H1 (cell line): Measurements from ENCODE around the gene TBC1D24. TPM values are rescaled to one million over a fixed set of nuclear protein-coding genes. Genes with fewer than 3 reads are reported as not detected.

ENCODE experiments used
- CTCF ChIA-PET: fragments of 300-600 bp; sonication (Branson Sonifier 250); formaldehyde crosslinking; loops from one replicate; lab custom pipeline; 2021; ENCODE audit not compliant: partially characterized antibody; lab: Charles Lee
- POLR2A ChIA-PET: fragments of 300-600 bp; sonication (Branson Sonifier 250); formaldehyde crosslinking; loops from one replicate; lab custom pipeline; 2021; ENCODE audit warnings: inconsistent platforms; ENCODE audit not compliant: partially characterized antibody; lab: Charles Lee
- DNase-seq, 2 experiments: peaks; one replicate each; pipeline versions ENCODE4 v3.0.0 to v3.0.0-alpha.2; 2010 to 2022; ENCODE audit warnings: low spot score in 2 of 2, low read depth in 1 of 2, mixed read lengths in 1 of 2
- FAIRE-seq: peaks from 2 replicates; lab custom pipeline; 2011; peaks lifted over from hg19 to GRCh38; lab: Jason Lieb, UNC
- H2AFZ ChIP-seq: 2 replicates; pipeline ENCODE4 v1.8.1; 2012; ENCODE audit warnings: low read length, inconsistent platforms
- H2AK5ac ChIP-seq: 2 replicates; pipeline ENCODE4 v1.6.1; 2013; ENCODE audit warnings: low read depth, low read length
- H2BK120ac ChIP-seq: replicated peaks from 2 replicates; pipeline ENCODE3; 2013; ENCODE audit warnings: low read depth, low read length, inconsistent platforms
- H2BK12ac ChIP-seq: 2 replicates; pipeline ENCODE4 v1.6.1; 2013; ENCODE audit warnings: low read depth, low read length
- H2BK15ac ChIP-seq: 2 replicates; pipeline ENCODE4 v1.6.1; 2013; ENCODE audit warnings: low read length
- H2BK20ac ChIP-seq: 2 replicates; pipeline ENCODE4 v1.6.1; 2013; ENCODE audit warnings: low read length
- H2BK5ac ChIP-seq: 2 replicates; pipeline ENCODE4 v1.6.1; 2013; ENCODE audit warnings: low read depth, low read length
- H3K14ac ChIP-seq: 2 replicates; pipeline ENCODE4 v1.6.1; 2013; ENCODE audit warnings: inconsistent platforms; ENCODE audit not compliant: insufficient read length
- H3K18ac ChIP-seq: 2 replicates; pipeline ENCODE4 v1.6.1; 2013; ENCODE audit warnings: low read length; ENCODE audit errors: extremely low read depth
- H3K23ac ChIP-seq: 2 replicates; pipeline ENCODE4 v1.6.1; 2013; ENCODE audit warnings: inconsistent platforms; ENCODE audit not compliant: insufficient read length
- H3K23me2 ChIP-seq: 2 replicates; pipeline ENCODE4 v1.6.1; 2013; ENCODE audit warnings: low read depth, low read length
- H3K27ac ChIP-seq: 2 replicates; pipeline ENCODE4 v1.6.1; 2011; ENCODE audit warnings: low read depth, low read length, inconsistent platforms
- H3K27me3 ChIP-seq, 4 experiments: replicated peaks in 1 of 4; 1 replicate in 1 of 4; 2 replicates in 3 of 4; pipeline versions ENCODE4 v1.6.1 to v1.8.1; 2011 to 2013; ENCODE audit warnings: low read length in 3 of 4, mild to moderate bottlenecking in 3 of 4, inconsistent platforms in 2 of 4, mixed read lengths in 2 of 4, moderate library complexity in 1 of 4; ENCODE audit not compliant: control insufficient read depth in 3 of 4, insufficient read depth in 3 of 4; ENCODE audit errors: extremely low read depth in 1 of 4
- H3K36me3 ChIP-seq, 4 experiments: 2 replicates each; pipeline versions ENCODE4 v1.6.1 to v1.8.1; 2011 to 2013; ENCODE audit warnings: mild to moderate bottlenecking in 4 of 4, low read length in 3 of 4, moderate library complexity in 2 of 4, control low read depth in 1 of 4, inconsistent platforms in 1 of 4; ENCODE audit not compliant: insufficient read depth in 4 of 4, control insufficient read depth in 2 of 4
- H3K4ac ChIP-seq: replicated peaks from 2 replicates; pipeline ENCODE3; 2013; ENCODE audit warnings: low read length, low read depth, mixed read lengths, inconsistent platforms; ENCODE audit not compliant: insufficient read length
- H3K4me1 ChIP-seq, 4 experiments: replicated peaks in 1 of 4; 1 replicate in 1 of 4; 2 replicates in 3 of 4; pipeline versions ENCODE4 v1.6.1 to v1.8.1; 2011 to 2013; ENCODE audit warnings: low read length in 3 of 4, inconsistent platforms in 2 of 4, mixed read lengths in 1 of 4; ENCODE audit not compliant: insufficient read depth in 4 of 4, control insufficient read depth in 3 of 4
- H3K4me2 ChIP-seq, 2 experiments: 2 replicates each; pipeline versions ENCODE4 v1.6.1 to v1.8.1; 2011 to 2013; ENCODE audit warnings: low read depth in 2 of 2, low read length in 2 of 2, control low read depth in 1 of 2, inconsistent platforms in 1 of 2, mild to moderate bottlenecking in 1 of 2; ENCODE audit not compliant: insufficient read depth in 1 of 2
- H3K4me3 ChIP-seq, 4 experiments: fragments of 200-600, 300-600 bp in 1 of 4; sonication (generic), shearing (Covaris generic), sonication (Bioruptor Twin) in 1 of 4; 2 replicates each; pipeline versions ENCODE4 v1.5.1 to v1.8.1; 2011 to 2016; ENCODE audit warnings: low read length in 4 of 4, low read depth in 3 of 4, control low read depth in 2 of 4, inconsistent platforms in 2 of 4, mild to moderate bottlenecking in 2 of 4, mixed read lengths in 1 of 4, moderate library complexity in 1 of 4; ENCODE audit not compliant: insufficient read depth in 2 of 4; ENCODE audit errors: extremely low read depth in 1 of 4
- H3K56ac ChIP-seq: replicated peaks from 2 replicates; pipeline ENCODE3; 2013; ENCODE audit warnings: low read depth, mild to moderate bottlenecking, mixed read lengths, low read length, inconsistent platforms; ENCODE audit not compliant: insufficient read length
- H3K79me1 ChIP-seq: 2 replicates; pipeline ENCODE4 v1.6.1; 2013; ENCODE audit warnings: low read depth, low read length, control low read depth
- H3K79me2 ChIP-seq, 2 experiments: 2 replicates each; pipeline versions ENCODE4 v1.6.1 to v1.8.1; 2012 to 2013; ENCODE audit warnings: low read length in 2 of 2, mild to moderate bottlenecking in 2 of 2, inconsistent platforms in 1 of 2; ENCODE audit not compliant: insufficient read depth in 2 of 2, control insufficient read depth in 1 of 2
- H3K9ac ChIP-seq, 4 experiments: replicated peaks in 1 of 4; 1 replicate in 1 of 4; 2 replicates in 3 of 4; pipeline versions ENCODE4 v1.6.1 to v1.8.1; 2011 to 2013; ENCODE audit warnings: low read depth in 3 of 4, low read length in 3 of 4, control low read depth in 2 of 4, mild to moderate bottlenecking in 2 of 4, moderate library complexity in 2 of 4, inconsistent platforms in 1 of 4; ENCODE audit errors: extremely low read depth in 1 of 4
- H3K9me3 ChIP-seq, 2 experiments: 2 replicates each; pipeline versions ENCODE4 v1.6.1 to v1.8.1; 2012 to 2013; ENCODE audit warnings: mild to moderate bottlenecking in 2 of 2, moderate library complexity in 2 of 2, control low read depth in 1 of 2, inconsistent platforms in 1 of 2, low read depth in 1 of 2, low read length in 1 of 2, mixed read lengths in 1 of 2; ENCODE audit not compliant: insufficient read depth in 2 of 2
- H4K20me1 ChIP-seq, 2 experiments: replicated peaks in 1 of 2; 2 replicates each; pipeline versions ENCODE3 to v1.8.1; 2011 to 2013; ENCODE audit warnings: inconsistent platforms in 2 of 2, low read length in 2 of 2, mild to moderate bottlenecking in 1 of 2; ENCODE audit not compliant: insufficient read depth in 2 of 2, control insufficient read depth in 1 of 2
- H4K5ac ChIP-seq: 2 replicates; pipeline ENCODE4 v1.6.1; 2013; ENCODE audit warnings: low read length, low read depth, mixed read lengths, inconsistent platforms; ENCODE audit not compliant: insufficient read length
- H4K8ac ChIP-seq: 2 replicates; pipeline ENCODE4 v1.8.0; 2013; ENCODE audit warnings: mild to moderate bottlenecking, moderate library complexity, low read length, inconsistent platforms; ENCODE audit not compliant: insufficient read depth; ENCODE audit errors: extremely low read depth
- H4K91ac ChIP-seq: replicated peaks from 2 replicates; pipeline ENCODE3; 2013; ENCODE audit warnings: low read length, mixed read lengths, inconsistent platforms; ENCODE audit not compliant: insufficient read length
- BRCA1 ChIP-seq: IDR thresholded peaks from 2 replicates; pipeline ENCODE4 v1.6.1; 2012; ENCODE audit warnings: low read depth, low read length, improper control_type of control experiment
- CEBPB ChIP-seq: IDR thresholded peaks from 2 replicates; pipeline ENCODE4 v1.6.1; 2012; ENCODE audit warnings: low read depth, low read length
- POLR2A ChIP-seq, 2 experiments: IDR thresholded peaks; 1 replicate in 1 of 2; 2 replicates in 1 of 2; pipeline ENCODE4 v1.6.1; 2011; ENCODE audit warnings: low read depth in 2 of 2, low read length in 2 of 2, mild to moderate bottlenecking in 2 of 2; ENCODE audit errors: control extremely low read depth in 1 of 2
- POLR2AphosphoS5 ChIP-seq: IDR thresholded peaks from 2 replicates; pipeline ENCODE4 v1.6.1; 2011; ENCODE audit warnings: low read depth, low read length
- POU5F1 ChIP-seq: IDR thresholded peaks from 2 replicates; pipeline ENCODE4 v1.6.1; 2011; ENCODE audit warnings: low read depth, mild to moderate bottlenecking, low read length, moderate library complexity
- SP1 ChIP-seq: IDR thresholded peaks from 2 replicates; pipeline ENCODE4 v1.6.1; 2011; ENCODE audit warnings: low read depth, low read length
- SRF ChIP-seq: IDR thresholded peaks from 2 replicates; pipeline ENCODE4 v1.6.1; 2011; ENCODE audit warnings: mild to moderate bottlenecking, low read depth, low read length, moderate library complexity
- WGBS, 2 experiments: shearing (Covaris generic) in 1 of 2; methylation state at CpG; one replicate each; pipeline versions ENCODE4 v1.1.6 to v1.1.7; 2013 to 2015; ENCODE audit warnings: low lambda C conversion rate in 2 of 2, mixed read lengths in 2 of 2, inconsistent platforms in 1 of 2, low coverage in 1 of 2, missing lambda C conversion rate in 1 of 2; ENCODE audit not compliant: insufficient replicate concordance in 2 of 2, insufficient coverage in 1 of 2, insufficient read length in 1 of 2; ENCODE audit errors: extremely low coverage in 1 of 2, missing lambda C conversion rate in 1 of 2; 5-methylcytosine and 5-hydroxymethylcytosine counted together
- polyA plus RNA-seq, 7 experiments: library from polyadenylated mRNA; depleted of rRNA in 3 of 7; stranded (reverse) in 5 of 7; unstranded in 2 of 7; fragments of >200 nt in 5 of 7; fragments of 200-250 nt in 2 of 7; gene quantifications; 1 replicate in 5 of 7; 2 replicates in 1 of 7; 4 replicates in 1 of 7; pipeline versions ENCODE4 v1.2.1 to v1.2.3, GENCODE V29; 2011 to 2013; ENCODE audit warnings: missing spikeins in 2 of 7, mixed read lengths in 2 of 7
- total RNA-seq: library from RNA; stranded (reverse); fragmentation: NEBNext Ultra II Directional; extraction: Animal tissue kit (Norgen Biotek cat#: 25700); gene quantifications from 2 replicates; pipeline ENCODE4 v1.2.1, GENCODE V29; 2021

TBC1D24 gene
- total and polyA plus RNA-seq, 2 of the 8 experiments (the other 6 are each of a cell fraction or from before 2014, with no cell fraction given): 8.7 to 21.5 TPM

GRCh38 chr16:2458887-2459646 is 15.9 kb upstream of the TBC1D24 start:
- peak overlapping the region; percentile 44 for H3K4ac ChIP-seq
- ChIA-PET POLR2A (interaction anchor here (0.7 to 2.8 kb wide), 23 partner anchors 9 to 250 kb away, joined by 3 to 21 read pairs (median 4); partner anchors contain the start of genes AMDHD2, ATP6V0C, ECI1 and NTN3), CTCF (interaction anchor here (0.9 to 3.3 kb wide), 8 partner anchors 10 to 119 kb away, joined by 3 to 21 read pairs (median 4); partner anchors contain the start of genes ABCA3 and NTN3)
- TF ChIP-seq POLR2A (IDR thresholded peaks at IDR 0.05; ENCODE audit: control extremely low read depth in 1 of 2, low read depth in 2 of 2, low read length in 2 of 2) (peak in 1 of 2 experiments; percentile 24; a peak in 1 of 3 replicates), SRF (no peak), POU5F1 (no peak), CEBPB (no peak), SP1 (no peak), POLR2AphosphoS5 (peak; percentile 60; the same call in 1 of the 2 replicates), BRCA1 (no peak)
- H3K4me1 ChIP-seq: peaks cover 0 to 18% (median 15%) of the 10 kb centered on the region in 4 experiments; a peak in 6 of 7 replicates
- no peak overlapping the region for H2BK5ac ChIP-seq
- peak overlapping the region in 3 of 4 experiments; percentile 2 to 79 (median 44); a peak in 5 of 7 replicates for H3K9ac ChIP-seq
- peak overlapping the region; percentile 56 for H3K56ac ChIP-seq
- no peak overlapping the region; the same call in 1 of the 2 replicates for H3K27ac ChIP-seq
- H4K91ac ChIP-seq: peak overlapping the region; percentile 68
- FAIRE-seq: no peak
- peaks cover 6 to 20% of the 10 kb centered on the region in 2 experiments for H4K20me1 ChIP-seq
- H2AK5ac ChIP-seq: no peak overlapping the region
- no peak overlapping the region for H2BK120ac ChIP-seq
- no peak overlapping the region for H2BK15ac ChIP-seq
- peaks cover 10% of the 10 kb centered on the region for H3K79me1 ChIP-seq
- H4K5ac ChIP-seq: peak overlapping the region; percentile 20
- WGBS, 2 experiments: 28% methylated on average over 17 of the region's 18 CpGs; no CpG with 5 or more reads in 1 of the 2 experiments
- no peak overlapping the region for H2BK12ac ChIP-seq
- peak overlapping the region; percentile 9 for H3K23ac ChIP-seq
- H2BK20ac ChIP-seq: no peak overlapping the region
- H3K4me2 ChIP-seq: peak overlapping the region; percentile 97 to 99
- peak overlapping the region; percentile 55 to 78 (median 68) for H3K4me3 ChIP-seq
- H3K36me3 ChIP-seq: peaks cover 14 to 41% (median 28%) of the 10 kb centered on the region in 4 experiments; a peak in 7 of 8 replicates
- DNase-seq: peak in 1 of 2 experiments; percentile 57
- no peak overlapping the region for H3K14ac ChIP-seq
- no peak overlapping the region for H2AFZ ChIP-seq
- H3K18ac ChIP-seq: 0 out of 2 replicates have a peak overlapping the region, but pooled peaks have one; percentile 62
- no peaks in the 10 kb centered on the region for H3K27me3 ChIP-seq
- H3K23me2 ChIP-seq: peaks cover 13% of the 10 kb centered on the region; the same call in 1 of the 2 replicates
- H3K9me3 ChIP-seq: no peaks in the 10 kb centered on the region
- peaks cover 0 to 6% of the 10 kb centered on the region in 2 experiments; a peak in 2 of 4 replicates for H3K79me2 ChIP-seq
- H4K8ac ChIP-seq: no peak overlapping the region
